IMR-90 (cell line): ENCODE measurements around the gene ANKRD10. TPM values are rescaled to one million over a fixed set of nuclear protein-coding genes. Genes with fewer than 3 reads are reported as not detected.

Experiments used
- ATAC-seq: fragments of 200-7000 bp; cut with Tn5 transposase; 2 replicates; pipeline ENCODE4 v1.9.1; 2020; ENCODE audit warnings: low read depth, mild to moderate bottlenecking, moderate library complexity
- BruUV-seq: library from RNA; stranded (reverse); fragments of 400-500 nt; replicated peaks from 2 replicates; lab custom pipeline; 2021; lab: Mats Ljungman, UMichigan
- CTCF ChIA-PET: fragments of 300-600 bp; formaldehyde crosslinking; extraction: SDS; loops from one replicate; lab custom pipeline; 2021; ENCODE audit warnings: antibody characterized with exemption; lab: Yijun Ruan, JAX
- POLR2A ChIA-PET: fragments of 300-600 bp; sonication (Branson Sonifier 250); formaldehyde crosslinking; loops from one replicate; lab custom pipeline; 2022; ENCODE audit warnings: antibody characterized with exemption; ENCODE audit not compliant: unreplicated experiment; lab: Charles Lee
- DNase-seq: peaks from one replicate; pipeline ENCODE4 v3.0.0; 2013
- H2AFZ ChIP-seq: replicated peaks from 2 replicates; pipeline ENCODE3; 2013; ENCODE audit warnings: low read length, mild to moderate bottlenecking; ENCODE audit not compliant: poor library complexity
- H2AK5ac ChIP-seq: 2 replicates; pipeline ENCODE4 v1.6.1; 2013; ENCODE audit warnings: low read depth, low read length, inconsistent platforms
- H2AK9ac ChIP-seq: replicated peaks from 2 replicates; pipeline ENCODE3; 2013; ENCODE audit warnings: mild to moderate bottlenecking, low read depth, low read length, moderate library complexity; ENCODE audit not compliant: poor library complexity
- H2BK120ac ChIP-seq: 2 replicates; pipeline ENCODE4 v1.6.1; 2013; ENCODE audit warnings: low read depth, low read length, inconsistent platforms
- H2BK15ac ChIP-seq: 3 replicates; pipeline ENCODE4 v1.6.1; 2013; ENCODE audit warnings: low read depth, low read length, inconsistent platforms
- H2BK20ac ChIP-seq: 2 replicates; pipeline ENCODE4 v1.6.1; 2013; ENCODE audit warnings: low read depth, mild to moderate bottlenecking, inconsistent platforms, low read length, moderate library complexity
- H2BK5ac ChIP-seq: 2 replicates; pipeline ENCODE4 v1.6.1; 2013; ENCODE audit warnings: mild to moderate bottlenecking, low read depth, low read length, inconsistent platforms; ENCODE audit not compliant: poor library complexity, severe bottlenecking
- H3K14ac ChIP-seq: replicated peaks from 2 replicates; pipeline ENCODE4 v1.6.1; 2013; ENCODE audit warnings: low read depth, low read length, inconsistent platforms
- H3K18ac ChIP-seq: 2 replicates; pipeline ENCODE4 v1.6.1; 2013; ENCODE audit warnings: low read depth, low read length, control low read depth
- H3K23ac ChIP-seq: 2 replicates; pipeline ENCODE4 v1.6.1; 2013; ENCODE audit warnings: low read depth, low read length, inconsistent platforms
- H3K27ac ChIP-seq: 2 replicates; pipeline ENCODE4 v1.5.1; 2013; ENCODE audit warnings: mild to moderate bottlenecking, control low read depth, low read length; ENCODE audit not compliant: insufficient read depth
- H3K27me3 ChIP-seq: 2 replicates; pipeline ENCODE4 v1.6.1; 2013; ENCODE audit warnings: low read length; ENCODE audit not compliant: control insufficient read depth, insufficient read depth
- H3K36me3 ChIP-seq: 2 replicates; pipeline ENCODE4 v1.6.1; 2013; ENCODE audit warnings: low read length, mixed read lengths; ENCODE audit not compliant: control insufficient read depth, insufficient read depth
- H3K4ac ChIP-seq: 2 replicates; pipeline ENCODE4 v1.6.1; 2013; ENCODE audit warnings: low read depth, low read length, inconsistent platforms
- H3K4me1 ChIP-seq: 2 replicates; pipeline ENCODE4 v1.6.1; 2013; ENCODE audit warnings: low read length, mixed read lengths; ENCODE audit not compliant: control insufficient read depth, insufficient read depth
- H3K4me2 ChIP-seq: 2 replicates; pipeline ENCODE4 v1.6.1; 2013; ENCODE audit warnings: low read depth, mild to moderate bottlenecking, control low read depth, low read length, moderate library complexity
- H3K4me3 ChIP-seq: 2 replicates; pipeline ENCODE4 v1.5.1; 2013; ENCODE audit warnings: low read depth, mild to moderate bottlenecking, control low read depth, low read length, moderate library complexity; ENCODE audit not compliant: insufficient read depth
- H3K56ac ChIP-seq: 2 replicates; pipeline ENCODE4 v1.6.1; 2013; ENCODE audit warnings: low read length, inconsistent platforms; ENCODE audit not compliant: insufficient read depth; ENCODE audit errors: extremely low read depth
- H3K79me1 ChIP-seq, 2 experiments: 2 replicates each; pipeline ENCODE4 v1.6.1; 2013; ENCODE audit warnings: low read length in 2 of 2, inconsistent platforms in 1 of 2, low read depth in 1 of 2
- H3K9ac ChIP-seq: 2 replicates; pipeline ENCODE4 v1.6.1; 2013; ENCODE audit warnings: low read depth, low read length, control low read depth
- H3K9me1 ChIP-seq: 2 replicates; pipeline ENCODE4 v1.6.1; 2013; ENCODE audit warnings: low read length, inconsistent platforms; ENCODE audit not compliant: insufficient read depth
- H3K9me3 ChIP-seq: 2 replicates; pipeline ENCODE4 v1.6.1; 2013; ENCODE audit warnings: low read length; ENCODE audit not compliant: control insufficient read depth, insufficient read depth
- H4K20me1 ChIP-seq: 2 replicates; pipeline ENCODE4 v1.6.1; 2013; ENCODE audit warnings: low read length, inconsistent platforms; ENCODE audit not compliant: insufficient read depth
- H4K5ac ChIP-seq: 2 replicates; pipeline ENCODE4 v1.6.1; 2013; ENCODE audit warnings: mild to moderate bottlenecking, low read depth, low read length, control low read depth
- H4K8ac ChIP-seq, 2 experiments: 2 replicates each; pipeline ENCODE4 v1.6.1; 2013; ENCODE audit warnings: low read depth in 2 of 2, low read length in 2 of 2, control low read depth in 1 of 2, inconsistent platforms in 1 of 2
- H4K91ac ChIP-seq: 2 replicates; pipeline ENCODE4 v1.6.1; 2013; ENCODE audit warnings: low read depth, low read length, inconsistent platforms; ENCODE audit not compliant: insufficient read depth
- BHLHE40 ChIP-seq: fragments of 150-350 bp; IDR thresholded peaks from 2 replicates; pipeline ENCODE4 v1.6.1; 2016; ENCODE audit warnings: mild to moderate bottlenecking, low read depth, low read length
- CEBPB ChIP-seq: IDR thresholded peaks from 2 replicates; pipeline ENCODE4 v1.6.1; 2012; ENCODE audit warnings: low read depth, low read length, improper control_type of control experiment
- CHD1 ChIP-seq: IDR thresholded peaks from 2 replicates; pipeline ENCODE4 v1.6.1; 2012; ENCODE audit warnings: low read depth, low read length, improper control_type of control experiment
- CTCF ChIP-seq: conservative IDR thresholded peaks from 2 replicates; pipeline ENCODE4 v1.5.1; 2012; ENCODE audit warnings: mild to moderate bottlenecking, low read depth, low read length, improper control_type of control experiment
- ELK1 ChIP-seq: fragments of 150-350 bp; IDR thresholded peaks from 2 replicates; pipeline ENCODE4 v1.6.1; 2016; ENCODE audit warnings: low read depth, mild to moderate bottlenecking, low read length, moderate library complexity, borderline replicate concordance
- FOS ChIP-seq: fragments of 150-350 bp; IDR thresholded peaks from 2 replicates; pipeline ENCODE4 v1.6.1; 2016; ENCODE audit warnings: low read depth, low read length
- MAFK ChIP-seq: IDR thresholded peaks from 2 replicates; pipeline ENCODE4 v1.6.1; 2012; ENCODE audit warnings: low read depth, low read length, improper control_type of control experiment
- MAZ ChIP-seq: IDR thresholded peaks from 2 replicates; pipeline ENCODE4 v1.6.1; 2012; ENCODE audit warnings: low read depth, mild to moderate bottlenecking, low read length, improper control_type of control experiment, moderate library complexity, borderline replicate concordance
- MXI1 ChIP-seq: IDR thresholded peaks from 2 replicates; pipeline ENCODE4 v1.6.1; 2012; ENCODE audit warnings: low read depth, mild to moderate bottlenecking, low read length, moderate library complexity, borderline replicate concordance
- NFE2L2 ChIP-seq: fragments of 150-350 bp; IDR thresholded peaks from 2 replicates; pipeline ENCODE4 v1.6.1; 2016; ENCODE audit warnings: low read depth, mild to moderate bottlenecking, low read length
- POLR2A ChIP-seq: IDR thresholded peaks from 2 replicates; pipeline ENCODE4 v1.6.1; 2012; ENCODE audit warnings: mild to moderate bottlenecking, low read depth, low read length
- RAD21 ChIP-seq: IDR thresholded peaks from 2 replicates; pipeline ENCODE4 v1.6.1; 2012; ENCODE audit warnings: low read length, improper control_type of control experiment
- RCOR1 ChIP-seq: IDR thresholded peaks from 2 replicates; pipeline ENCODE4 v1.6.1; 2012; ENCODE audit warnings: mild to moderate bottlenecking, low read length, improper control_type of control experiment; ENCODE audit not compliant: insufficient replicate concordance
- RFX5 ChIP-seq: IDR thresholded peaks from 2 replicates; pipeline ENCODE4 v1.8.0; 2012; ENCODE audit warnings: low read depth, mild to moderate bottlenecking, low read length, moderate library complexity
- SMC3 ChIP-seq: fragments of 150-350 bp; IDR thresholded peaks from 2 replicates; pipeline ENCODE4 v1.6.1; 2016; ENCODE audit warnings: low read depth, mild to moderate bottlenecking, antibody characterized with exemption, low read length, moderate library complexity
- USF2 ChIP-seq: fragments of 150-350 bp; IDR thresholded peaks from 2 replicates; pipeline ENCODE4 v1.6.1; 2017; ENCODE audit warnings: mild to moderate bottlenecking, antibody characterized with exemption, low read length, low read depth
- WGBS, 2 experiments: methylation state at CpG; one replicate each; pipeline versions ENCODE4 v1.1.5 to v1.1.7; 2013; ENCODE audit warnings: missing lambda C conversion rate in 2 of 2; ENCODE audit not compliant: insufficient read length in 1 of 2; ENCODE audit errors: extremely low coverage in 2 of 2; 5-methylcytosine and 5-hydroxymethylcytosine counted together
- dilution Hi-C: fragments of 300-500 bp; cut with HindIII; formaldehyde crosslinking; loops from one replicate; pipeline ENCODE4 v1.14.3; 2018; ENCODE audit warnings: low sequenced_read_pairs; ENCODE audit not compliant: unreplicated experiment
- in situ Hi-C: fragments of 300-500 bp; cut with MboI; formaldehyde crosslinking; loops from 3 replicates; pipeline ENCODE4 v1.14.3; 2019; ENCODE audit warnings: low sequenced_read_pairs, inconsistent platforms, mixed read lengths
- intact Hi-C: fragments of 100-400 bp; cut with micrococcal nuclease; formaldehyde crosslinking; loops from 2 replicates; pipeline ENCODE4 v1.10.0; 2022
- polyA plus RNA-seq, 3 experiments: library from polyadenylated mRNA; depleted of rRNA; stranded (reverse); fragments of >200 nt; gene quantifications; 2 replicates each; pipeline ENCODE4 v1.2.3, GENCODE V29; 2012; ENCODE audit warnings: low replicate concordance in 1 of 3
- total RNA-seq: library from RNA; depleted of rRNA; stranded (reverse); fragments of >200 nt; gene quantifications from 2 replicates; pipeline ENCODE4 v1.2.3, GENCODE V29; 2012

Gene ANKRD10
- total and polyA plus RNA-seq, 2 of the 4 experiments (the other 2 are of a cell fraction) = 18.3 to 31.1 TPM

GRCh38 chr13:110921209-110921608 is 6.3 kb upstream of the ANKRD10 start:
- peaks cover 10% of the 10 kb centered on the region for H3K27me3 ChIP-seq
- in situ Hi-C loops = loop anchor here (10.0 kb wide), 1 partner anchor 124 kb away; no protein-coding TSS in a partner anchor
- TF ChIP-seq CTCF (no peak), CEBPB (no peak), SMC3 (no peak), MAFK (no peak), FOS (no peak), NFE2L2 (no peak), USF2 (no peak), BHLHE40 (no peak), POLR2A (no peak), RCOR1 (no peak), ELK1 (no peak), MXI1 (no peak), RAD21 (no peak), RFX5 (no peak), CHD1 (no peak), MAZ (no peak)

More at GRCh38 chr13:110921209-110921608, 6.3 kb upstream of the ANKRD10 start:
- Histone ChIP-seq H3K9ac (no peak overlapping the region), H2AK9ac (no peak overlapping the region), H2AFZ (no peak overlapping the region), H3K18ac (no peak overlapping the region), H3K4ac (no peak overlapping the region), H2BK20ac (no peak overlapping the region), H4K20me1 (no peaks in the 10 kb centered on the region), H3K27ac (no peak overlapping the region), H3K9me3 (no peaks in the 10 kb centered on the region), H2BK15ac (no peak overlapping the region), H3K4me1 (peaks cover 5% of the 10 kb centered on the region; the same call in 1 of the 2 replicates), H4K91ac (no peak overlapping the region), H4K5ac (no peak overlapping the region), H3K79me1 (peaks cover 2 to 12% of the 10 kb centered on the region in 2 experiments; a peak in 1 of 4 replicates), H3K56ac (no peak overlapping the region), H2BK120ac (no peak overlapping the region), H3K14ac (no peak overlapping the region), H3K36me3 (no peaks in the 10 kb centered on the region), H4K8ac (no peak overlapping the region), H3K4me3 (no peak overlapping the region), H3K23ac (no peak overlapping the region), H2BK5ac (no peak overlapping the region), H3K4me2 (no peak overlapping the region), H3K9me1 (peaks cover 5% of the 10 kb centered on the region), H2AK5ac (no peak overlapping the region)
- ATAC-seq = no peak
- no TSS peak for BruUV-seq
- CTCF ChIA-PET = no interaction called here
- intact Hi-C loops = no loop called here
- dilution Hi-C loops = no loop called here
- POLR2A ChIA-PET = no interaction called here
- WGBS, 2 experiments = 89% methylated on average over 3 of the region's 13 CpGs; no CpG with 5 or more reads in 1 of the 2 experiments
- no peak for DNase-seq
